Panc1 (cell line): Measurements from ENCODE around the gene DHRS4. TPM values are rescaled to one million over a fixed set of nuclear protein-coding genes. Genes with fewer than 3 reads are reported as not detected.
"Not testable (repeated sequence)": the region's sequence is repeated elsewhere in the genome, so short reads cannot be mapped to it uniquely, and the experiment has no call there.

Source experiments
- ATAC-seq: fragments of 200-7000 bp; cut with Tn5 transposase; 2 replicates; pipeline ENCODE4 v1.9.1; 2020; ENCODE audit warnings: mild to moderate bottlenecking, moderate library complexity
- BruUV-seq: library from RNA; stranded (reverse); fragments of 400-500 nt; replicated peaks from 2 replicates; lab custom pipeline; 2021; lab: Mats Ljungman, UMichigan
- CTCF ChIA-PET: fragments of 300-600 bp; sonication (Branson Sonifier 250); formaldehyde crosslinking; loops from one replicate; lab custom pipeline; 2022; ENCODE audit warnings: antibody characterized with exemption; lab: Charles Lee
- POLR2A ChIA-PET: fragments of 300-600 bp; sonication (Branson Sonifier 250); formaldehyde crosslinking; loops from one replicate; lab custom pipeline; 2022; ENCODE audit warnings: antibody characterized with exemption; lab: Charles Lee
- DNase-seq: peaks from one replicate; pipeline ENCODE4 v3.0.0-alpha.2; 2010; ENCODE audit warnings: low read depth, low spot score
- H3K27ac ChIP-seq: 2 replicates; pipeline ENCODE4 v1.5.1; 2011; ENCODE audit warnings: mild to moderate bottlenecking, low read length, inconsistent platforms
- H3K27me3 ChIP-seq: fragments of 200-500 bp; sonication (Bioruptor generic); 2 replicates; pipeline ENCODE4 v1.6.0; 2014; ENCODE audit warnings: low read length, inconsistent platforms; ENCODE audit not compliant: control insufficient read depth, insufficient read depth
- H3K36me3 ChIP-seq: fragments of 200-500 bp; sonication (Bioruptor generic); 2 replicates; pipeline ENCODE4 v1.5.1; 2014; ENCODE audit warnings: inconsistent platforms, mild to moderate bottlenecking, low read length, moderate library complexity; ENCODE audit not compliant: control insufficient read depth, insufficient read depth
- H3K4me1 ChIP-seq: 2 replicates; pipeline ENCODE4 v1.5.1; 2011; ENCODE audit warnings: inconsistent platforms, mild to moderate bottlenecking, low read length, moderate library complexity; ENCODE audit not compliant: control insufficient read depth, insufficient read depth
- H3K4me3 ChIP-seq, 2 experiments: 2 replicates each; pipeline ENCODE4 v1.5.1; 2011 to 2012; ENCODE audit warnings: low read depth in 2 of 2, low read length in 2 of 2, mild to moderate bottlenecking in 2 of 2, inconsistent platforms in 1 of 2, moderate library complexity in 1 of 2
- H3K9me3 ChIP-seq: fragments of 200-500 bp; sonication (Bioruptor generic); 2 replicates; pipeline ENCODE4 v1.5.1; 2014; ENCODE audit warnings: low read depth, mild to moderate bottlenecking, inconsistent platforms, low read length, moderate library complexity; ENCODE audit not compliant: control insufficient read depth, insufficient read depth
- TCF7L2 ChIP-seq: IDR thresholded peaks from 2 replicates; pipeline ENCODE4 v1.6.1; 2011; ENCODE audit warnings: mild to moderate bottlenecking, low read depth, low read length, inconsistent platforms
- in situ Hi-C: cut with HindIII; loops from 2 replicates; pipeline ENCODE4 v1.10.0; 2016; ENCODE audit warnings: low sequenced_read_pairs, low pct_unique_long_range_greater_than_20kb
- intact Hi-C: fragments of 100-400 bp; cut with micrococcal nuclease; formaldehyde crosslinking; loops from one replicate; pipeline ENCODE4 v1.10.0; 2022; ENCODE audit not compliant: unreplicated experiment
- total RNA-seq: library from RNA; stranded (reverse); gene quantifications from one replicate; pipeline ENCODE4 v1.2.1, GENCODE V29; 2021; ENCODE audit not compliant: unreplicated experiment
- TF ChIP-seq, protein P1 (sequence below), 2 experiments: IDR thresholded peaks; 2 replicates each; pipeline ENCODE4 v1.6.1; 2011 to 2012; ENCODE audit warnings: low read depth in 2 of 2, control low read depth in 1 of 2, low read length in 1 of 2, mild to moderate bottlenecking in 1 of 2, moderate library complexity in 1 of 2; ENCODE audit not compliant: insufficient read depth in 1 of 2

DHRS4 gene
- total RNA-seq, 1 experiment from 2014 or later, result 13.5 TPM

GRCh38 chr14:24001078-24001477 is 47.5 kb downstream of the DHRS4 start:
- POLR2A ChIA-PET, BruUV-seq, H3K36me3 ChIP-seq, intact Hi-C loops, DNase-seq, in situ Hi-C loops, H3K27ac ChIP-seq, H3K9me3 ChIP-seq, CTCF ChIA-PET, H3K4me3 ChIP-seq, H3K4me1 ChIP-seq, H3K27me3 ChIP-seq, ATAC-seq: not testable (repeated sequence)

- H3K27ac ChIP-seq, intact Hi-C loops, H3K27me3 ChIP-seq, H3K36me3 ChIP-seq, in situ Hi-C loops, CTCF ChIA-PET, H3K4me3 ChIP-seq, ATAC-seq, BruUV-seq, H3K9me3 ChIP-seq, POLR2A ChIA-PET, H3K4me1 ChIP-seq, DNase-seq: not testable (repeated sequence)
Observed at GRCh38 chr14:24001679-24002078, 48.1 kb downstream of the DHRS4 start.

- BruUV-seq, H3K27me3 ChIP-seq, in situ Hi-C loops, H3K4me1 ChIP-seq, H3K9me3 ChIP-seq, CTCF ChIA-PET, intact Hi-C loops, H3K36me3 ChIP-seq, DNase-seq, H3K27ac ChIP-seq, POLR2A ChIA-PET: not testable (repeated sequence)
- H3K4me3 ChIP-seq, result peak overlapping the region; percentile 29 to 30
- ATAC-seq, result peak; percentile 64
Observed at GRCh38 chr14:24006471-24006816, 52.9 kb downstream of the DHRS4 start.

- peak overlapping the region; percentile 29 to 30 for H3K4me3 ChIP-seq
- ATAC-seq, result peak; percentile 96
- DNase-seq, in situ Hi-C loops, BruUV-seq, POLR2A ChIA-PET, H3K27me3 ChIP-seq, H3K4me1 ChIP-seq, H3K27ac ChIP-seq, H3K36me3 ChIP-seq, intact Hi-C loops, H3K9me3 ChIP-seq, CTCF ChIA-PET: not testable (repeated sequence)
Observed at GRCh38 chr14:24006817-24007652, 53.5 kb downstream of the DHRS4 start.

DNA sequence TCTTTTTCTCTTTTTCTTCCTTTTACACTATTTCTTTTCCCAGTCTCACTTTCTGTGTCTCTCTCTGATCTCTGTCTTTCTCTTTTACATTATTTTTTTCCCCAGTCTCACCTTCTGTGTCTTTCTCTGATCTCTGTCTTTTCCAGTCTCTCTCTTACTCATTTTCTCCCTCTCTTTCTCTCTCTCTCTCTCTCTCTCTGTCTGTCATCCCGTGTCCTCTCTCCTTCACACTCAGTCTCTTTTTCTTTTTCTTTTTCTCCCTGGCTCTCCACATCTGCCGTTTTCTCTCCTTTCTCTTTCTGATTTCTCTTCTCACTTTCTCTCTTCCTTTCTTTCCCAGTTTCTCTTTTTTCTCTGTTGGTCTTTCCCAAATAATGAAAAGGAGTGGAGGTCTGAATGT is 57.5 kb downstream of the DHRS4 start:
- Histone ChIP-seq H3K9me3 (no peaks in the 10 kb centered on the region), H3K4me1 (no peaks in the 10 kb centered on the region), H3K4me3 (no peak overlapping the region), H3K27me3 (no peaks in the 10 kb centered on the region), H3K27ac (no peak overlapping the region), H3K36me3 (no peaks in the 10 kb centered on the region)
- ChIA-PET POLR2A (no interaction called here), CTCF (no interaction called here)
- DNase-seq (no peak), ATAC-seq (no peak)
- in situ Hi-C loops (no loop called here), intact Hi-C loops (no loop called here)
- TF ChIP-seq, protein P1, sequence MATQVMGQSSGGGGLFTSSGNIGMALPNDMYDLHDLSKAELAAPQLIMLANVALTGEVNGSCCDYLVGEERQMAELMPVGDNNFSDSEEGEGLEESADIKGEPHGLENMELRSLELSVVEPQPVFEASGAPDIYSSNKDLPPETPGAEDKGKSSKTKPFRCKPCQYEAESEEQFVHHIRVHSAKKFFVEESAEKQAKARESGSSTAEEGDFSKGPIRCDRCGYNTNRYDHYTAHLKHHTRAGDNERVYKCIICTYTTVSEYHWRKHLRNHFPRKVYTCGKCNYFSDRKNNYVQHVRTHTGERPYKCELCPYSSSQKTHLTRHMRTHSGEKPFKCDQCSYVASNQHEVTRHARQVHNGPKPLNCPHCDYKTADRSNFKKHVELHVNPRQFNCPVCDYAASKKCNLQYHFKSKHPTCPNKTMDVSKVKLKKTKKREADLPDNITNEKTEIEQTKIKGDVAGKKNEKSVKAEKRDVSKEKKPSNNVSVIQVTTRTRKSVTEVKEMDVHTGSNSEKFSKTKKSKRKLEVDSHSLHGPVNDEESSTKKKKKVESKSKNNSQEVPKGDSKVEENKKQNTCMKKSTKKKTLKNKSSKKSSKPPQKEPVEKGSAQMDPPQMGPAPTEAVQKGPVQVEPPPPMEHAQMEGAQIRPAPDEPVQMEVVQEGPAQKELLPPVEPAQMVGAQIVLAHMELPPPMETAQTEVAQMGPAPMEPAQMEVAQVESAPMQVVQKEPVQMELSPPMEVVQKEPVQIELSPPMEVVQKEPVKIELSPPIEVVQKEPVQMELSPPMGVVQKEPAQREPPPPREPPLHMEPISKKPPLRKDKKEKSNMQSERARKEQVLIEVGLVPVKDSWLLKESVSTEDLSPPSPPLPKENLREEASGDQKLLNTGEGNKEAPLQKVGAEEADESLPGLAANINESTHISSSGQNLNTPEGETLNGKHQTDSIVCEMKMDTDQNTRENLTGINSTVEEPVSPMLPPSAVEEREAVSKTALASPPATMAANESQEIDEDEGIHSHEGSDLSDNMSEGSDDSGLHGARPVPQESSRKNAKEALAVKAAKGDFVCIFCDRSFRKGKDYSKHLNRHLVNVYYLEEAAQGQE (IDR thresholded peaks at IDR 0.05; ENCODE audit: insufficient read depth in 1 of 2, low read depth in 2 of 2, low read length in 1 of 2), result no peak
- TF ChIP-seq TCF7L2, result no peak
- BruUV-seq, result no TSS peak

GRCh38 chr14:24012726-24013273 is 59.2 kb downstream of the DHRS4 start:
- DNase-seq, ATAC-seq, H3K36me3 ChIP-seq, H3K4me1 ChIP-seq, H3K9me3 ChIP-seq, H3K4me3 ChIP-seq, intact Hi-C loops, in situ Hi-C loops, POLR2A ChIA-PET, H3K27ac ChIP-seq, CTCF ChIA-PET, H3K27me3 ChIP-seq, BruUV-seq: not testable (repeated sequence)
